ENCODE measurements around the gene NIFK.
"Not testable (repeated sequence)": the region's sequence is repeated elsewhere in the genome, so short reads cannot be mapped to it uniquely, and the experiment has no call there.

Gene NIFK

GRCh38 chr2:121690572-121690971 is 46.1 kb downstream of the NIFK start:
- not testable (repeated sequence) for DNase-seq

DNA sequence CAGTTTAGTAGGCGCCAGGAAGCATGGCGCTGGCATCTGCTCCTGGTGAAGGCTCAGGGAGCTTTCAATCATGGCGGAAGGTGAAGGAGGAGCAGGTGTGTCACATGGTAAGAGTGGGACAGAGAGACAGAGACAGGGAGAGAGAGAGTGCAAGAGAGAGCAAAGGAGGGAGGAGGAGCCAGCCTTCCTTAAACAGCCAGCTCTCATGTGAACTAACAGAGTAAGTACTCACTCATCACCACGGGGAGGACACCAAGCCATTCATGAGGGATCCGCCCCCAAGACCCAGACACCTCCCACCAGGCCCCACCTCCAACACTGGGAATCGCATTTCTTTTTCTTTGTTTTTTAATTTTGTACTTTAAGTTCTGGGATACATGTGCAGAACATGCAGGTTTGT is 46.6 kb downstream of the NIFK start:
- DNase-seq: no peak

DNA sequence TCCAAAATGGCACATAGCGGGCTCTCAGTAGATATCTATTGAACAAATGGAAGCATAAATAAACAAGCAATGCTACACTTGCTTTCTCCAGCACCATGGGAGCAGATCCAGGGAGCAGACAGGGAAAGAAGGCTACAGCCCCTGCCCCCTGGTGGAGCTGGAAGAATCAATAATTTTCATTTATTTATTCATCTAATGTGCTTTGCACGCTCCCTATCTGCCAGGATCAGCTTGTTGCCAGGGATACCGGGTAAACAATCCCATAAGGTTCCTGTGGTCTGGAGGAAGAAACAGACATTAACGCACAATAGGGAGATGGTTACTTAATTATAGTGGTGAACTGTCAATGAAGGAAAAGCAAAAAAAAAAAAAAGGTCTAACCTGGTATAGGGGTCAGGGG is 47.3 kb downstream of the NIFK start:
- DNase-seq: peak; percentile 78

- no peak for DNase-seq
Measured at GRCh38 chr2:121688820-121689219, 47.9 kb downstream of the NIFK start.

- DNase-seq: no peak
Measured at GRCh38 chr2:121686902-121687301, 49.8 kb downstream of the NIFK start.

GRCh38 chr2:121686218-121686617 is 50.5 kb downstream of the NIFK start:
- no peak for DNase-seq

DNA sequence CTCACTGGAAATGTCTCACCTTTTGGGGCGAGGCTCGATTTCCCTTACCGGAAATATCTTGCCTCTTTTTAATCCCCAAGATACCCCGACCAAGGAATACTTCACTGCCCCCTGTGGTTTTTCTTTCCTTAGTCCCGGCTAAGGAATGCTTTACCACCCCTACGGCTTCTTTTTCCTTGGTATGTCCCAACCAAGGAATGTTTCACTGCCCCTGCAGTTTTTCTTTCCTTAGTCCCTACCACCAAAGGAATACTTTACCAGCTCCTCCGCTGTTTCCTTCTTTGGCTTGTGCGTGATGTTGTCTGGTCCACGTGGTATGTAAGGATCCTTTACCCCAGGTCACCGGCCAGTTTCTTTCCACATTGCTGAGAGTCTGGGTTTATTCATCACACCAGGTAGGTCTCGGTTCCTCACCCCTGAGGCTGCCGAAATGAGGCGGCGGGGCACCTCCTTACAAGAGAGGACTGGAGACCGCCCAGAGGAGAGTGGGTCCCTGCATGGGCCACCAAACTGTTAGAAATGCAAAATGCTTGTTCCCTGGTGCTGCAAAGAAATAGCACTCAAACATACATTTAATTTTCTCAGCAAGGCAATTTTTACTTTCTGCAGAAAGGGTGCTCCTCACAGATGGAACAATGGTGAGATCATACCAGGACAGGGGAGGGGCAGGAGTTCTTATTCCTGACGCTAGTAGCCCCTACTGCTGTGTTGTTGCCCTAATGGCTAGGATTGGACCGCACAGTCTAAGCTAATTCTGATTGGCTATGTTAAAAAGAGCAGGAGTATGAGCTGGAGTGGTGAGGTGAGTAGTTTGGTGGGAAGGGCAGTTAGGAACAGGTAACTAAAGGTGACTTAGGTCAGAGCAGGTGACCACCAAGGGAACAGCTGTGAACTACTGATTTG is 54.0 kb downstream of the NIFK start:
- DNase-seq: no peak

DNA sequence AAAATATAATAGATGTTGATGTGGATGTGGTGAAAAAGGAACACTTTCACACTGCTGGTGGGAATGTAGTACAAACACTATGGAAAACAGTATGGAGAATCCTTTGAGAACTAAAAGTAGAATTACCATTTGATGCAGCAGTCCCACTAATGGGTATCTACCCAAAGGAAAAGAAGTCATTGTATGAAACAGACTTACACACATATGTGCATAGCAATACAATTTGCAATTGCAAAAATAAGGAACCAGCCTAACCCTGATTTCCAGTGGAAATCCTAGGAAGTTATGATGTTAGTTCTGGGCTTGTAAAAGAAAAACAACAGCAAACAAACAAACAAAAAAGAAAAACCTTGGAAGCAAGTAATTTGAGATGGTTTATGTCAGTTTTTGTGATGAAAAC is 58.8 kb downstream of the NIFK start:
- DNase-seq: no peak
